PC-9 (cell line): Measurements from ENCODE around the gene HACD2. TPM values are rescaled to one million over a fixed set of nuclear protein-coding genes. Genes with fewer than 3 reads are reported as not detected.

Experiments
- BruUV-seq: library from RNA; stranded (reverse); fragments of 400-500 nt; replicated peaks from 2 replicates; lab custom pipeline; 2021; lab: Mats Ljungman, UMichigan
- CTCF ChIA-PET: fragments of 300-600 bp; sonication (Branson Sonifier 250); formaldehyde crosslinking; loops from one replicate; lab custom pipeline; 2022; ENCODE audit warnings: antibody characterized with exemption; lab: Charles Lee
- POLR2A ChIA-PET: fragments of 300-600 bp; sonication (Branson Sonifier 250); formaldehyde crosslinking; loops from one replicate; lab custom pipeline; 2022; ENCODE audit warnings: antibody characterized with exemption; ENCODE audit not compliant: unreplicated experiment; lab: Charles Lee
- DNase-seq, 2 experiments: peaks; one replicate each; pipeline versions ENCODE4 v3.0.0 to v3.0.0-alpha.2; 2015 to 2022; ENCODE audit warnings: mixed read lengths in 1 of 2
- H2AFZ ChIP-seq: fragments of 200-600 bp; sonication (generic); 2 replicates; pipeline ENCODE4 v1.8.1; 2017; ENCODE audit warnings: antibody characterized with exemption
- H3F3A ChIP-seq: fragments of 200-600 bp; sonication (generic); 2 replicates; pipeline ENCODE4 v1.8.1; 2017; ENCODE audit warnings: antibody characterized with exemption, mild to moderate bottlenecking, low read depth; ENCODE audit not compliant: insufficient read depth
- H3K27ac ChIP-seq: fragments of 200-600 bp; sonication (generic); 2 replicates; pipeline ENCODE4 v1.6.1; 2016; ENCODE audit warnings: mixed run types
- H3K27me3 ChIP-seq: fragments of 200-600 bp; sonication (generic); 2 replicates; pipeline ENCODE4 v1.6.1; 2016; ENCODE audit warnings: low read depth, mixed run types; ENCODE audit not compliant: insufficient read depth
- H3K36me3 ChIP-seq: fragments of 200-600 bp; sonication (generic); 2 replicates; pipeline ENCODE4 v1.6.1; 2016; ENCODE audit warnings: low read depth, mixed run types
- H3K4me1 ChIP-seq: fragments of 200-600 bp; sonication (generic); replicated peaks from 2 replicates; pipeline ENCODE4 v1.6.1; 2016; ENCODE audit warnings: mixed run types; ENCODE audit not compliant: insufficient read depth
- H3K4me2 ChIP-seq: fragments of 200-600 bp; sonication (generic); 2 replicates; pipeline ENCODE4 v1.6.1; 2017; ENCODE audit warnings: mixed run types
- H3K4me3 ChIP-seq: fragments of 200-600 bp; sonication (generic); 2 replicates; pipeline ENCODE4 v1.6.1; 2016; ENCODE audit warnings: mixed run types
- H3K79me2 ChIP-seq: fragments of 200-600 bp; sonication (generic); 2 replicates; pipeline ENCODE4 v1.6.1; 2017; ENCODE audit warnings: low read depth, mixed run types
- H3K9me2 ChIP-seq: fragments of 200-600 bp; sonication (generic); 2 replicates; pipeline ENCODE4 v1.8.1; 2017; ENCODE audit warnings: mild to moderate bottlenecking; ENCODE audit not compliant: insufficient read depth
- H3K9me3 ChIP-seq: fragments of 200-600 bp; sonication (generic); 2 replicates; pipeline ENCODE4 v1.8.1; 2016; ENCODE audit warnings: low read depth; ENCODE audit not compliant: insufficient read depth
- H4K20me1 ChIP-seq: fragments of 200-600 bp; sonication (generic); 2 replicates; pipeline ENCODE4 v1.8.1; 2017; ENCODE audit not compliant: insufficient read depth
- CTCF ChIP-seq: fragments of 200-600 bp; sonication (generic); conservative IDR thresholded peaks from 2 replicates; pipeline ENCODE4 v1.6.1; 2017; ENCODE audit warnings: mixed run types, antibody characterized with exemption, mild to moderate bottlenecking, moderate library complexity
- EZH2 ChIP-seq: fragments of 200-600 bp; sonication (generic); IDR thresholded peaks from 2 replicates; pipeline ENCODE4 v1.8.0; 2017; ENCODE audit warnings: antibody characterized with exemption, low read depth
- intact Hi-C: fragments of 100-400 bp; cut with micrococcal nuclease; formaldehyde crosslinking; loops from one replicate; pipeline ENCODE4 v1.10.0; 2022; ENCODE audit not compliant: unreplicated experiment
- total RNA-seq: library from RNA; stranded (reverse); gene quantifications from 2 replicates; pipeline ENCODE4 v1.2.3, GENCODE V29; 2021

HACD2 gene
- total RNA-seq, 1 experiment from 2014 or later: 53.3 TPM

- Histone ChIP-seq H3K27ac (no peak overlapping the region), H3K27me3 (no peaks in the 10 kb centered on the region), H3K9me2 (no peaks in the 10 kb centered on the region), H3K79me2 (no peaks in the 10 kb centered on the region), H3K4me3 (no peak overlapping the region), H3K36me3 (no peaks in the 10 kb centered on the region), H3K4me2 (no peak overlapping the region), H3F3A (no peaks in the 10 kb centered on the region), H2AFZ (no peak overlapping the region), H3K9me3 (no peaks in the 10 kb centered on the region), H4K20me1 (no peaks in the 10 kb centered on the region), H3K4me1 (no peaks in the 10 kb centered on the region)
- TF ChIP-seq EZH2: no peak
- TF ChIP-seq CTCF: no peak
- intact Hi-C loops: no loop called here
- no peak for DNase-seq
- CTCF ChIA-PET: no interaction called here
- POLR2A ChIA-PET: no interaction called here
- no TSS peak for BruUV-seq
These were observed 140.1 kb downstream of the HACD2 start for GRCh38 chr3:123444744-123445143.

- POLR2A ChIA-PET: no interaction called here
- H3K27me3 ChIP-seq: no peaks in the 10 kb centered on the region
These were observed 140.8 kb downstream of the HACD2 start for GRCh38 chr3:123444023-123444422.

GRCh38 chr3:123442908-123443307, 141.9 kb downstream of the HACD2 start:
- Histone ChIP-seq H4K20me1 (no peaks in the 10 kb centered on the region), H3K4me1 (no peaks in the 10 kb centered on the region), H3K36me3 (no peaks in the 10 kb centered on the region), H3K9me3 (no peaks in the 10 kb centered on the region), H3K79me2 (no peaks in the 10 kb centered on the region), H3K27ac (no peak overlapping the region), H3F3A (no peaks in the 10 kb centered on the region), H3K4me3 (no peak overlapping the region), H3K4me2 (no peak overlapping the region), H2AFZ (no peak overlapping the region), H3K9me2 (no peaks in the 10 kb centered on the region), H3K27me3 (no peaks in the 10 kb centered on the region)
- intact Hi-C loops: no loop called here
- TF ChIP-seq CTCF (no peak), EZH2 (no peak)
- ChIA-PET CTCF (no interaction called here), POLR2A (no interaction called here)
- BruUV-seq: no TSS peak
- no peak for DNase-seq

More at GRCh38 chr3:123444023-123444422, 140.8 kb downstream of the HACD2 start:
- no peaks in the 10 kb centered on the region for H4K20me1 ChIP-seq
- intact Hi-C loops: no loop called here
- H3K4me2 ChIP-seq: no peak overlapping the region
- H3K9me2 ChIP-seq: no peaks in the 10 kb centered on the region
- no TSS peak for BruUV-seq
- no peak overlapping the region for H3K27ac ChIP-seq
- H3K4me3 ChIP-seq: no peak overlapping the region
- H3K9me3 ChIP-seq: no peaks in the 10 kb centered on the region
- no peaks in the 10 kb centered on the region for H3K79me2 ChIP-seq
- no peak for DNase-seq
- H3F3A ChIP-seq: no peaks in the 10 kb centered on the region
- CTCF ChIA-PET: no interaction called here
- no peaks in the 10 kb centered on the region for H3K4me1 ChIP-seq
- no peak for TF ChIP-seq CTCF
- TF ChIP-seq EZH2: no peak
- H3K36me3 ChIP-seq: no peaks in the 10 kb centered on the region
- H2AFZ ChIP-seq: no peak overlapping the region
